GM12872 (cell line): Measurements from ENCODE around the gene ITPR2.

Source experiments
- CTCF ChIP-seq: IDR thresholded peaks from 3 replicates; pipeline ENCODE4 v1.5.1; 2011; ENCODE audit warnings: low read depth, mild to moderate bottlenecking, low read length, moderate library complexity; ENCODE audit not compliant: insufficient read depth

ITPR2 gene

GRCh38 chr12:26712892-26713291 lies 120.1 kb downstream of the ITPR2 start:
- TF ChIP-seq CTCF: no peak

DNA sequence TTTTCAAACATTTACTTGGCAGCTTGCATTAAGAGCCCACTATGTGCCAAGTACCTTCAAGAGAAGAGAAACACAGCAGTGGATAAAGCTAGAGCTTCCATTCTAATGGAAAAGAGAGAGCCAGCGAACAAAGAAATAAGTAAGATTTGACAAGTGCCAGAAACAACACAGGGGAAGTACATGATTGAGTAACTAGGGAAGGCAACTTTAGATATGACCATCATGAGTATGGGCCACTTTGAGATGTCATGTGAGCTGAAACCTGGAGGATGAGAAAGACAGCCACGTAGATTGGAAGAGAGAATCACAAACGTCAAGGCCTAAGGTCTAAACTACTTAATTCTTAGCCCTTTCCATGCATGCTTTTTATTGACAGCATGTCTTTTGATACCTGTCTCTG lies 121.4 kb downstream of the ITPR2 start:
- no peak for TF ChIP-seq CTCF

DNA sequence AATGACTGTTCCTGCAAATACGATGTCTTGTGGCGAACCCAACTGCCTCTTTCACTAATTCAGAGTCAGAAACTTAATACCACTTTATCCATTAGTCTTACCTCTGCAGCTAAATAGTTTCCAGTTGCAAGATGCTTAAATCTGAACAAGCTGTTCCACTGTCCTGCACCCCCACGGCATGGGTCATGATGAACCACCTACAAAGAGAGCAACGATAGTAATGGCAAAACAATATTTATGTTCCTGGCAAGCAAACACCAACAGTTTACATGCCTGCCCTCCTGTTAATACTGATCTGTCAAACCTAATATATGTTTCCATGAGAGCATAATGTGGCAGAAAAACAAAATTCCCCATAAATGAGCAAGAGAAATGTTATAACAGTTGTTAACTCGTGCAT lies 121.9 kb downstream of the ITPR2 start:
- no peak for TF ChIP-seq CTCF

GRCh38 chr12:26705851-26706250 lies 127.1 kb downstream of the ITPR2 start:
- TF ChIP-seq CTCF: no peak

- no peak for TF ChIP-seq CTCF
Measured at GRCh38 chr12:26704684-26705460, 128.1 kb downstream of the ITPR2 start.

- TF ChIP-seq CTCF: no peak
Measured at GRCh38 chr12:26704214-26704613, 128.8 kb downstream of the ITPR2 start.

DNA sequence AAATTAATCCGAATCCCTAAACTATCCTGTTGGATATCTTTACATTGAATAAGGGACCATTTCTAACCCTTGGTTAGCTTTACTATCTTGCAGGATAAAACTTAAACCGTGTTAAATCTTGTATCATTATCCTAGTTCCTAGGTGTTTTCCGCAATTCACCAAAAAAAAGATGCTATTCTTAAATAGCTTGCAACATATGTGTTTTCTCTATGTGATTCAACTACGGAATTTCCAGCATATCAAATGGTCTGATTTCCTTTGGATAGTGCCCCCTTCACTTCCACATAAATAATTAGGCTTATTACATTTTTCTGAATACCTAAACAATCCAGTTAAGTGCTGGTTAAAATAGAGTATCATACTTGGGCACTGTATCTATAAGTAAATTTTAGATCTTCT lies 130.3 kb downstream of the ITPR2 start:
- no peak for TF ChIP-seq CTCF
